ENCODE data around the gene MCTP1.

- TF ChIP-seq CTCF (IDR thresholded peaks at IDR 0.05) (no peak), POLR2A (IDR thresholded peaks at IDR 0.05; ENCODE audit: low read depth) (no peak), POLR2AphosphoS5 (IDR thresholded peaks at IDR 0.05) (no peak)
These were observed 530.1 kb downstream of the MCTP1 start for GRCh38 chr5:94754824-94755223.

All from esophagus muscularis mucosa (tissue), 3 donors.